ENCODE measurements around the gene WWOX.

The WWOX gene

DNA sequence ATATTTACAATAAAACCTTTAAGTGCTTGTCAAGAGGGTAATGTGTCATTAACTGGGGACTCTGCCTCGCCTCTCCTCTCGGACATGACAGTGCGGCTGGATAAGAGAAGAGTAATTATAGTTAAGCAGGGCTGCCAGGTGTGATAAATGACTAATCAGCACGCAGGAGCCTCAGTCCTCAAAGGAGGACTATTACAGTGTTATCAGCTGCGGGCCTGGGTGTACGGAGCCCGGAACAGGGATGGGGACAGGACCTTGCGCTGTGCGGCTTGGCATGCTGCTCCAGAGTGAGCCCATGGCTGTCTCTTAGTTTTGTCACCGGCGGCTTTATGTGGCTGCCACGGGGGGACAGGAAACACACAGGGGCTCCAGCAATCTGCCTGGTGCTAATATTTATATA lies 893.9 kb downstream of the WWOX start:
- TF ChIP-seq, protein P1, sequence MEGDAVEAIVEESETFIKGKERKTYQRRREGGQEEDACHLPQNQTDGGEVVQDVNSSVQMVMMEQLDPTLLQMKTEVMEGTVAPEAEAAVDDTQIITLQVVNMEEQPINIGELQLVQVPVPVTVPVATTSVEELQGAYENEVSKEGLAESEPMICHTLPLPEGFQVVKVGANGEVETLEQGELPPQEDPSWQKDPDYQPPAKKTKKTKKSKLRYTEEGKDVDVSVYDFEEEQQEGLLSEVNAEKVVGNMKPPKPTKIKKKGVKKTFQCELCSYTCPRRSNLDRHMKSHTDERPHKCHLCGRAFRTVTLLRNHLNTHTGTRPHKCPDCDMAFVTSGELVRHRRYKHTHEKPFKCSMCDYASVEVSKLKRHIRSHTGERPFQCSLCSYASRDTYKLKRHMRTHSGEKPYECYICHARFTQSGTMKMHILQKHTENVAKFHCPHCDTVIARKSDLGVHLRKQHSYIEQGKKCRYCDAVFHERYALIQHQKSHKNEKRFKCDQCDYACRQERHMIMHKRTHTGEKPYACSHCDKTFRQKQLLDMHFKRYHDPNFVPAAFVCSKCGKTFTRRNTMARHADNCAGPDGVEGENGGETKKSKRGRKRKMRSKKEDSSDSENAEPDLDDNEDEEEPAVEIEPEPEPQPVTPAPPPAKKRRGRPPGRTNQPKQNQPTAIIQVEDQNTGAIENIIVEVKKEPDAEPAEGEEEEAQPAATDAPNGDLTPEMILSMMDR (IDR thresholded peaks at IDR 0.05; ENCODE audit: low read depth, low read length), result no peak
- no peak overlapping the region for H3K4me3 ChIP-seq (replicated peaks in 1 of 2; ENCODE audit: low read depth in 2 of 2, low read length in 2 of 2)
- no peak for DNase-seq (ENCODE audit: low read depth in 2 of 2)

DNA sequence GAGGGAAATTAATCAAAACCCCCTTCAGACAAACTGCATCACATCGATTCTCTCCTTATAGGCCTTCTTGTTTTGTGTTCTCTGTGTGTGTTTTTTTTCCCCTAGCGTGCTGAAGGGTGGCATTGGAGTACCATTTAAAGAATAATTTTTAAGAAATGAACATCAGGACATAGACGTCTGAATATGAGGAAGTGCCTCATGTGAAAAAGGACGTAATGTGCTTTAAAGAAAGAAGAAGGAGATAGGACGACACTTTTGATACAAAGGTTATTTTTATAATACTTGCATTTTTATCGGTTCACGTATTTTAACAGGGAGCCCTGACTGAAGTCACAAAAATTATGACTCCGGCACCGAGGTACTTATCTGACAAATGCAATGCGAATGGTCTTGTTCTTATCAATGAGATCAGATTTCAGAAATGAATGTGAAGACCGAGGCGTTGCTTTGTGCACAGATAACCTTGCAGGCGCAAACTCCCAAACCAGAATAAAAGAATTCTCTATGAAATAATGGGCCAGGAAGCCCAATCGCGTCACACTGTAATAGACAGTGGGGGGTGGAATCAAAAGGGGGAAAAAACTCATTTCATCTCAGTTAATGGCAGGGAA lies 894.8 kb downstream of the WWOX start:
- TF ChIP-seq, protein P1 (IDR thresholded peaks at IDR 0.05; ENCODE audit: low read depth, low read length), result no peak
- no peak for DNase-seq (ENCODE audit: low read depth in 2 of 2)

DNA sequence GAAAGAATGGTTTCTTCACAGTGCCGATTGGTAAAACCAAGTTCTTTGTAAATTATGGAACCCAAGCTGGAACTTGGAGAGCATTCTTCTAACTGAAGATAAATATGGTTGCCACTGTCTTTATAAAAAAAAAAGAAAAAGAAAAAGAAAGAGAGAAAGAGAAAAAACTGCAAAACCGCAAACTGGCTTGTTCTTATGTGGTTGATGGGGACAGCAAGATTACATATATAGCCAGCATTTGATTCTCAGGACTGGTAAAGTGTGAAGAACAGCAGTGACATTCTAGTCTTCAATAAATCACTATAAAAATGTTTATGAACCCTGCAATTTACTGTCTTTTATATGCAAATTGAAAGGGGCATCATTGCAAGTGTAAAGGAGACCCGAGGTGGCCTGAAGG lies 896.0 kb downstream of the WWOX start:
- TF ChIP-seq, protein P1 (IDR thresholded peaks at IDR 0.05; ENCODE audit: low read depth, low read length), result no peak
- H3K4me3 ChIP-seq (replicated peaks in 1 of 2; ENCODE audit: low read depth in 2 of 2, low read length in 2 of 2), result no peak overlapping the region
- DNase-seq (ENCODE audit: low read depth in 2 of 2), result no peak

More for the DNA sequence above, 894.8 kb downstream of the WWOX start:
- H3K4me3 ChIP-seq (replicated peaks in 1 of 2; ENCODE audit: low read depth in 2 of 2, low read length in 2 of 2), result no peak overlapping the region

DNA sequence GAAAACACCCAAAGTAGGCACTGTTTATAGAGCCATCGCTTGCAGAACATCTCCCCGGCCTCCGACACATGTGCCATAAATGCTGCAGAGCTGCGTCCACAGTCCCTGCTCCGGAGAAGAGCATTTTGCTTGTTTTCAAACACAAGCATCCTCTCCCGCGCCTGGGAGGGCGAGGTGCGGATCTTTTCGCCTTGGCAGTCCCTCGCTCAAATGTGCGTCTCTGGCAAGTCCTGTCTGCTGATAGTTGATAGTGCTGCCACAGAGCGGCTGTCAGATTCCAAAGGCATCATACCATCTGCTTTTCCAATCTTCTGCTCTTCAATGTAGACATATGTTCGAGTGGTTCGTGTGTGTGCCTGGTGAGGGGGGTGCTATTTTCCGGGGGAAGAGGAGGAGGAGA lies 897.3 kb downstream of the WWOX start:
- DNase-seq (ENCODE audit: low read depth in 2 of 2), result no peak
- H3K4me3 ChIP-seq (replicated peaks in 1 of 2; ENCODE audit: low read depth in 2 of 2, low read length in 2 of 2), result no peak overlapping the region
- TF ChIP-seq, protein P1 (IDR thresholded peaks at IDR 0.05; ENCODE audit: low read depth, low read length), result no peak

DNA sequence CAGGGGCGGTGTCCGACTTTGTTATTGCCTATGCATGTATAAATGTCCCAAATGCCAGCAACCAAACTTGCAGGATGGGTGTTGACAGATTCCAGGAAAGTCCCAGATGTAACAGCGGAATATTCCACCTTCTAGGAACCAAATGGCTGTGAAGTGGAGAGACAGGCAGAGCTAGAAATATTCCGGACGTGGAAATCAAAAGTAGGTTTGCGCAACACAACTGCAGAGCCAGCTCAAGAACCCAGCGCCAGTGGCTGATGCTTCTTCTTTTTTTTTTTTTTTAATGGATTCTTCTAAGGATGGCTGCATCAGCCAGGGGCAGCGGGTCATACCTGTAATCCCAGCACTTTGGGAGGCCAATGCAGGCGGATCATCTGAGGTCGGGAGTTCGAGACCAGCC lies 899.4 kb downstream of the WWOX start:
- no peak for DNase-seq (ENCODE audit: low read depth in 2 of 2)
- TF ChIP-seq, protein P1 (IDR thresholded peaks at IDR 0.05; ENCODE audit: low read depth, low read length), result no peak
- no peak overlapping the region for H3K4me3 ChIP-seq (replicated peaks in 1 of 2; ENCODE audit: low read depth in 2 of 2, low read length in 2 of 2)

DNA sequence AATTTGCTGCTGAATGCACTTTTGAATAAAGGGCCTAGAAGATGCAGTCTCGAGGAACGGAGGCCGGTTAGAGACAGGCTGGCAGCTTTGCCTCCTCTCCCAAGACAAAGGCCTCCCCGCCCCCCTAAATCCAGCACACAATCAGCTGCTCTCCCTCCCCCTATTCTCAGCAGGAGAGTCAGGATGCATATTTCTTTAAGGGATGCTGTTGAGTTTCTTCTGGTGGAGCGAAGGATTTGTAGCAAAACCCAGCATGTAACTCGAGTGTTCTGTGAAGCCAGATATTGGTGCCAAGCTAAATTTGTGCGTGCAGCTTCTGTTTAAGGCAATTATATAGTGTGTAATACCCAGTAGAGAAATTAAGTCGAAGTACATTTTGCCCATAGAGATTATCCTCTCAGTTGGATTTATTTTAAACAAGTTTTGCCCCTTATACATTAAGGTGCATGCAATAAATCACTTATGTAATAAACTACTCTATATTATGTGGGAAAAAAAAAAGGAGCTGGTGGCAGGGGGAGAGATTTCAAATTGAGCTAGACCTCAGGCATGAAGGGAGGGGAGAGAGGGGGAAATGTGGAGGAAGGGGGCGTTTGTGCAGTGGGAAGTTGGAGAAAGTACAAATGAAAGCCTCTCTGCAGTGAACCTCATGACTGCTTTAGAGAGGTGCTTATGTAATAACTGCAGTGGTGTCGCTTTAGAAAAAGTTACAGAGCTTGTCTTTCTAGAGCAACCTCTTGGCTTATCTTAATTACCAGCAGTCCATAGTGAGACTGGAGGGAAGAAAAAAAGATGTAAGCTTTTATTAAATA lies 901.9 kb downstream of the WWOX start:
- H3K4me3 ChIP-seq (replicated peaks in 1 of 2; ENCODE audit: low read depth in 2 of 2, low read length in 2 of 2), result no peak overlapping the region
- TF ChIP-seq, protein P1 (IDR thresholded peaks at IDR 0.05; ENCODE audit: low read depth, low read length), result no peak
- no peak for DNase-seq (ENCODE audit: low read depth in 2 of 2)
